Peyer's patch (tissue), 4 donors: Measurements from ENCODE around the gene COL8A1. TPM values are rescaled to one million over a fixed set of nuclear protein-coding genes. Genes with fewer than 3 reads are reported as not detected.
"Not testable (repeated sequence)": the region's sequence is repeated elsewhere in the genome, so short reads cannot be mapped to it uniquely, and the experiment has no call there.

Source experiments
- DNase-seq, 3 donors: peaks; one replicate each; pipeline ENCODE4 v3.0.0-alpha.2; 2017 to 2019
- H3K27ac ChIP-seq, 4 donors: fragments of 200-600 bp; sonication (generic); one replicate each; pipeline ENCODE4 v1.5.1; 2016 to 2019
- H3K27me3 ChIP-seq, 2 donors: fragments of 200-600 bp; sonication (generic); one replicate each; pipeline ENCODE4 v1.5.1; 2019
- H3K36me3 ChIP-seq, 3 donors: fragments of 200-600 bp; sonication (generic); one replicate each; pipeline ENCODE4 v1.5.1; 2016 to 2019
- H3K4me1 ChIP-seq, 4 donors: fragments of 200-600 bp; sonication (generic); one replicate each; pipeline ENCODE4 v1.5.1; 2016 to 2019
- H3K4me3 ChIP-seq, 4 donors: fragments of 200-600 bp; sonication (generic); 1 replicate in 3 of 4; 2 replicates in 1 of 4; pipeline ENCODE4 v1.5.1; 2016 to 2019; ENCODE audit warnings: mild to moderate bottlenecking in 1 of 4
- H3K9me3 ChIP-seq, 4 donors: fragments of 200-600 bp; sonication (generic); one replicate each; pipeline ENCODE4 v1.5.1; 2016 to 2019; ENCODE audit warnings: mild to moderate bottlenecking in 1 of 4
- CTCF ChIP-seq, 6 experiments: fragments of 450-650 bp in 4 of 6; fragments of 200-600 bp in 2 of 6; sonication (generic) in 1 of 6; IDR thresholded peaks; one replicate each; pipeline ENCODE4 v1.5.1; 2017 to 2019; ENCODE audit warnings: antibody characterized with exemption in 6 of 6, mild to moderate bottlenecking in 3 of 6, moderate library complexity in 1 of 6
- POLR2A ChIP-seq, 2 donors: fragments of 450-650 bp; IDR thresholded peaks; one replicate each; pipeline ENCODE4 v1.5.1; 2017; ENCODE audit warnings: antibody characterized with exemption in 2 of 2, mild to moderate bottlenecking in 2 of 2, moderate library complexity in 2 of 2
- total RNA-seq, 4 donors: library from RNA; depleted of rRNA; stranded (reverse); fragments of >200 nt; gene quantifications; one replicate each; pipeline ENCODE4 v1.1.0, GENCODE V29; 2016

COL8A1 gene
- total RNA-seq, 4 donors from 2014 or later = 2.3 to 5.3 (median 3.3) TPM; not detected in 1

- Histone ChIP-seq H3K27ac (no peak overlapping the region), H3K4me1 (no peaks in the 10 kb centered on the region), H3K4me3 (no peak overlapping the region), H3K9me3 (no peaks in the 10 kb centered on the region), H3K36me3 (no peaks in the 10 kb centered on the region), H3K27me3 (no peaks in the 10 kb centered on the region)
- no peak for DNase-seq
- TF ChIP-seq POLR2A (IDR thresholded peaks at IDR 0.05) (no peak), CTCF (IDR thresholded peaks at IDR 0.05) (no peak)
These were observed 201.2 kb downstream of the COL8A1 start for GRCh38 chr3:99839613-99840012.

GRCh38 chr3:99841949-99842348 is 203.6 kb downstream of the COL8A1 start:
- not testable (repeated sequence) for H3K27me3 ChIP-seq, H3K4me1 ChIP-seq, H3K36me3 ChIP-seq, H3K9me3 ChIP-seq, H3K4me3 ChIP-seq, DNase-seq, H3K27ac ChIP-seq

- no peaks in the 10 kb centered on the region for H3K4me1 ChIP-seq
- peak overlapping the region in 3 of 4 donors; percentile 25 to 73 (median 59) for H3K27ac ChIP-seq
- no peaks in the 10 kb centered on the region for H3K27me3 ChIP-seq
- no peak for TF ChIP-seq POLR2A (IDR thresholded peaks at IDR 0.05)
- peak; percentile 25 to 85 (median 68) for TF ChIP-seq CTCF (IDR thresholded peaks at IDR 0.05)
- no peaks in the 10 kb centered on the region for H3K36me3 ChIP-seq
- H3K4me3 ChIP-seq = no peak overlapping the region
- no peak for DNase-seq
- no peaks in the 10 kb centered on the region for H3K9me3 ChIP-seq
These were observed 204.6 kb downstream of the COL8A1 start for GRCh38 chr3:99842826-99843589.

GRCh38 chr3:99843590-99844258 is 205.3 kb downstream of the COL8A1 start:
- Histone ChIP-seq H3K27ac (peak overlapping the region; percentile 11 to 73 (median 42)), H3K4me3 (no peak overlapping the region), H3K9me3 (no peaks in the 10 kb centered on the region), H3K27me3 (no peaks in the 10 kb centered on the region), H3K36me3 (no peaks in the 10 kb centered on the region), H3K4me1 (no peaks in the 10 kb centered on the region)
- no peak for DNase-seq
- TF ChIP-seq POLR2A (IDR thresholded peaks at IDR 0.05) (no peak), CTCF (IDR thresholded peaks at IDR 0.05) (no peak)

- TF ChIP-seq CTCF (IDR thresholded peaks at IDR 0.05) (no peak), POLR2A (IDR thresholded peaks at IDR 0.05) (no peak)
These were observed 206.9 kb downstream of the COL8A1 start for GRCh38 chr3:99845331-99845730.

GRCh38 chr3:99845999-99846398 is 207.6 kb downstream of the COL8A1 start:
- H3K27me3 ChIP-seq = no peaks in the 10 kb centered on the region
- DNase-seq = no peak
- no peak overlapping the region for H3K4me3 ChIP-seq
- TF ChIP-seq POLR2A (IDR thresholded peaks at IDR 0.05) (no peak), CTCF (IDR thresholded peaks at IDR 0.05) (no peak)
- no peaks in the 10 kb centered on the region for H3K9me3 ChIP-seq
- H3K4me1 ChIP-seq = no peaks in the 10 kb centered on the region
- H3K27ac ChIP-seq = peak overlapping the region in 3 of 4 donors; percentile 26 to 73 (median 38)
- no peaks in the 10 kb centered on the region for H3K36me3 ChIP-seq

More at GRCh38 chr3:99845331-99845730, 206.9 kb downstream of the COL8A1 start:
- Histone ChIP-seq H3K27me3 (no peaks in the 10 kb centered on the region), H3K36me3 (no peaks in the 10 kb centered on the region), H3K4me1 (no peaks in the 10 kb centered on the region), H3K4me3 (no peak overlapping the region), H3K27ac (peak overlapping the region; percentile 12 to 73 (median 32)), H3K9me3 (no peaks in the 10 kb centered on the region)
- no peak for DNase-seq
